Measurements from ENCODE around the gene PPARG. TPM values are rescaled to one million over a fixed set of nuclear protein-coding genes. Genes with fewer than 3 reads are reported as not detected.

PPARG gene
- total and polyA plus RNA-seq, 2 of the 8 experiments (the other 6 are each of a cell fraction or from before 2014, with no cell fraction given) = 0.06 TPM; not detected in 1

DNA sequence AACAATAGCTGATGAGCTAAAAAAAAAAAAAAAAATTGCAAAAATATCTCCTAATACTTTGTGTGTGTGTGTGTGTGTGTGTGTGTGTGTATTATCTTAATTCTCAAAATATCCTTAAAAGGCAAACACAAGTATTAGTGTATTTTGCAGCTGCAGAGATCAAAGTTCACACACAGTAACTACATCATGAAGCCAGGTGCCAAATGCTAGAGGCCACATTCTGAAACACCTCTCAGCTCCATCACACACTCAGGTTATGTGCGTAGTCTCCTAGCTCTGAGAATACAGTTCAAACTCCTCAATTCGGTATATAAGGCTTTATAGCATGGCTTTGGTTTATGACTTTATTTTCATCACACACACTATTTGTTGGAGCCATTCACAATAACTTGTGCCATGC, 33.5 kb upstream of the PPARG start:
- Histone ChIP-seq H2BK12ac (ENCODE audit: low read depth, low read length) (no peak overlapping the region), H3K4me1 (replicated peaks in 1 of 4; ENCODE audit: control insufficient read depth in 3 of 4, insufficient read depth in 4 of 4, low read length in 3 of 4) (no peaks in the 10 kb centered on the region), H3K27ac (ENCODE audit: low read depth, low read length) (no peak overlapping the region), H3K9me3 (ENCODE audit: insufficient read depth in 2 of 2, low read depth in 1 of 2, low read length in 1 of 2) (no peaks in the 10 kb centered on the region), H4K8ac (ENCODE audit: extremely low read depth, insufficient read depth, low read length) (no peak overlapping the region), H3K23ac (ENCODE audit: insufficient read length) (no peak overlapping the region), H2BK5ac (ENCODE audit: low read depth, low read length) (no peak overlapping the region), H3K79me1 (ENCODE audit: low read depth, low read length) (no peaks in the 10 kb centered on the region), H2AK5ac (ENCODE audit: low read depth, low read length) (no peak overlapping the region), H3K56ac (replicated peaks; ENCODE audit: insufficient read length, low read depth, low read length) (no peak overlapping the region), H2BK20ac (ENCODE audit: low read length) (no peak overlapping the region), H3K14ac (ENCODE audit: insufficient read length) (no peak overlapping the region), H4K91ac (replicated peaks; ENCODE audit: insufficient read length, low read length) (no peak overlapping the region), H4K20me1 (replicated peaks in 1 of 2; ENCODE audit: control insufficient read depth in 1 of 2, insufficient read depth in 2 of 2, low read length in 2 of 2) (no peaks in the 10 kb centered on the region), H3K79me2 (ENCODE audit: control insufficient read depth in 1 of 2, insufficient read depth in 2 of 2, low read length in 2 of 2) (no peaks in the 10 kb centered on the region), H3K18ac (ENCODE audit: extremely low read depth, low read length) (no peak overlapping the region), H2AFZ (ENCODE audit: low read length) (no peak overlapping the region), H2BK15ac (ENCODE audit: low read length) (no peak overlapping the region), H4K5ac (ENCODE audit: insufficient read length, low read depth, low read length) (no peak overlapping the region), H3K9ac (replicated peaks in 1 of 4; ENCODE audit: extremely low read depth in 1 of 4, low read depth in 3 of 4, low read length in 3 of 4) (no peak overlapping the region), H3K4ac (replicated peaks; ENCODE audit: insufficient read length, low read depth, low read length) (no peak overlapping the region), H3K36me3 (ENCODE audit: control insufficient read depth in 2 of 4, insufficient read depth in 4 of 4, low read length in 3 of 4) (no peaks in the 10 kb centered on the region), H3K27me3 (replicated peaks in 1 of 4; ENCODE audit: control insufficient read depth in 3 of 4, extremely low read depth in 1 of 4, insufficient read depth in 3 of 4, low read length in 3 of 4) (no peaks in the 10 kb centered on the region), H3K4me2 (ENCODE audit: insufficient read depth in 1 of 2, low read depth in 2 of 2, low read length in 2 of 2) (no peak overlapping the region), H2BK120ac (replicated peaks; ENCODE audit: low read depth, low read length) (no peak overlapping the region), H3K4me3 (ENCODE audit: extremely low read depth in 1 of 4, insufficient read depth in 2 of 4, low read depth in 3 of 4, low read length in 4 of 4) (no peak overlapping the region), H3K23me2 (ENCODE audit: low read depth, low read length) (no peaks in the 10 kb centered on the region)
- DNase-seq (ENCODE audit: low read depth in 1 of 2, low spot score in 2 of 2) (no peak), FAIRE-seq (no peak)
- ChIA-PET POLR2A (ENCODE audit: partially characterized antibody) (no interaction called here), CTCF (ENCODE audit: partially characterized antibody) (interaction anchor here (0.5 to 0.8 kb wide), 2 partner anchors 121 to 132 kb away, joined by 3 read pairs; no protein-coding TSS in a partner anchor)
- no peak for TF ChIP-seq TCF12 (IDR thresholded peaks at IDR 0.05; ENCODE audit: low read depth, low read length)
- no peak for TF ChIP-seq CBX8 (IDR thresholded peaks at IDR 0.05; ENCODE audit: borderline replicate concordance, low read depth, low read length)
- TF ChIP-seq HDAC2 (IDR thresholded peaks at IDR 0.05; ENCODE audit: borderline replicate concordance in 1 of 2, low read depth in 2 of 2, low read length in 2 of 2) = no peak
- no peak for TF ChIP-seq FOSL1 (IDR thresholded peaks at IDR 0.05; ENCODE audit: insufficient read depth, low read depth, low read length)
- TF ChIP-seq SP1 (IDR thresholded peaks at IDR 0.05; ENCODE audit: low read depth, low read length) = no peak
- TF ChIP-seq EP300 (IDR thresholded peaks at IDR 0.05; ENCODE audit: borderline replicate concordance in 1 of 2, low read depth in 2 of 2, low read length in 2 of 2) = no peak
- no peak for TF ChIP-seq EZH2 (IDR thresholded peaks at IDR 0.05; ENCODE audit: low read depth, low read length, severe bottlenecking)
- no peak for TF ChIP-seq NANOG (IDR thresholded peaks at IDR 0.05; ENCODE audit: insufficient read depth, low read depth, low read length, poor library complexity, severe bottlenecking)
- TF ChIP-seq RXRA (IDR thresholded peaks at IDR 0.05; ENCODE audit: insufficient read depth, low read depth, low read length) = no peak
- no peak for TF ChIP-seq KDM4A (IDR thresholded peaks at IDR 0.05; ENCODE audit: low read depth, low read length, severe bottlenecking)
- TF ChIP-seq, protein P1, sequence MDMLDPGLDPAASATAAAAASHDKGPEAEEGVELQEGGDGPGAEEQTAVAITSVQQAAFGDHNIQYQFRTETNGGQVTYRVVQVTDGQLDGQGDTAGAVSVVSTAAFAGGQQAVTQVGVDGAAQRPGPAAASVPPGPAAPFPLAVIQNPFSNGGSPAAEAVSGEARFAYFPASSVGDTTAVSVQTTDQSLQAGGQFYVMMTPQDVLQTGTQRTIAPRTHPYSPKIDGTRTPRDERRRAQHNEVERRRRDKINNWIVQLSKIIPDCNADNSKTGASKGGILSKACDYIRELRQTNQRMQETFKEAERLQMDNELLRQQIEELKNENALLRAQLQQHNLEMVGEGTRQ (IDR thresholded peaks at IDR 0.05; ENCODE audit: low read length) = no peak
- no peak for TF ChIP-seq PHF8 (conservative IDR thresholded peaks at IDR 0.05; ENCODE audit: low read depth, low read length)
- 84% methylated on average over 2 of the region's 2 CpGs; no CpG with 5 or more reads in 1 of the 2 experiments for WGBS, 2 experiments (ENCODE audit: extremely low coverage in 1 of 2, insufficient coverage in 1 of 2, insufficient read length in 1 of 2, insufficient replicate concordance in 2 of 2, low coverage in 1 of 2, low lambda C conversion rate in 2 of 2, missing lambda C conversion rate in 1 of 2)
